A549 (cell line): Measurements from ENCODE around the gene KRTAP3-2. TPM values are rescaled to one million over a fixed set of nuclear protein-coding genes. Genes with fewer than 3 reads are reported as not detected.

Experiments used
- ATAC-seq, 2 experiments: fragments of 200-7000 bp in 1 of 2; fragments of >200 bp in 1 of 2; cut with Nextera tagmentation in 1 of 2; cut with Tn5 transposase in 1 of 2; 3 replicates each; pipeline versions ENCODE4 v1.8.0 to v1.9.1; 2018 to 2020; ENCODE audit warnings: mild to moderate bottlenecking in 1 of 2, moderate library complexity in 1 of 2
- CTCF ChIA-PET: fragments of 300-600 bp; sonication (Branson Sonifier 250); formaldehyde crosslinking; extraction: SDS; loops from one replicate; lab custom pipeline; 2021; ENCODE audit warnings: antibody characterized with exemption, inconsistent platforms; lab: Yijun Ruan, JAX
- POLR2A ChIA-PET: fragments of 350-600 bp; formaldehyde crosslinking; extraction: SDS; loops from one replicate; lab custom pipeline; 2021; ENCODE audit warnings: antibody characterized with exemption, inconsistent platforms; lab: Yijun Ruan, JAX
- DNase-seq, 2 experiments: peaks; one replicate each; pipeline versions ENCODE4 v3.0.0 to v3.0.0-alpha.2; 2011 to 2016; ENCODE audit warnings: low read depth in 1 of 2, low spot score in 1 of 2
- FAIRE-seq: peaks from 2 replicates; lab custom pipeline; 2011; peaks lifted over from hg19 to GRCh38; lab: Jason Lieb, UNC
- H3K27ac ChIP-seq, 2 experiments: fragments of >200 bp; sonication (Bioruptor Twin); formaldehyde crosslinking; 3 replicates each; pipeline ENCODE4 v1.5.1; 2016 to 2017
- H3K4me1 ChIP-seq: fragments of >200 bp; sonication (Bioruptor Twin); formaldehyde crosslinking; 3 replicates; pipeline ENCODE4 v1.6.1; 2016
- H3K4me2 ChIP-seq: fragments of >200 bp; sonication (Bioruptor Twin); formaldehyde crosslinking; 3 replicates; pipeline ENCODE4 v1.6.1; 2016
- H3K4me3 ChIP-seq: fragments of >200 bp; sonication (Bioruptor Twin); formaldehyde crosslinking; 3 replicates; pipeline ENCODE4 v1.5.1; 2016
- H3K9me3 ChIP-seq: fragments of >200 bp; sonication (Bioruptor Twin); formaldehyde crosslinking; 3 replicates; pipeline ENCODE4 v1.6.1; 2016
- CBX2 ChIP-seq: fragments of 200-600 bp; sonication (generic); IDR thresholded peaks from 2 replicates; pipeline ENCODE4 v1.6.1; 2016; ENCODE audit warnings: low read depth, mild to moderate bottlenecking, borderline replicate concordance
- GATA3 ChIP-seq: IDR thresholded peaks from 2 replicates; pipeline ENCODE4 v1.6.1; 2012; ENCODE audit warnings: borderline replicate concordance
- HOXA7 ChIP-seq: fragments of 250-450 bp; sonication (Bioruptor Pico); IDR thresholded peaks from 2 replicates; pipeline ENCODE4 v1.5.0; 2020; ENCODE audit warnings: mild to moderate bottlenecking, moderate library complexity
- HOXB5 ChIP-seq: fragments of 250-450 bp; sonication (Bioruptor Pico); IDR thresholded peaks from 2 replicates; pipeline ENCODE4 v1.5.0; 2020; ENCODE audit warnings: mild to moderate bottlenecking, moderate library complexity
- KDM1A ChIP-seq: fragments of 200-600 bp; sonication (generic); IDR thresholded peaks from 2 replicates; pipeline ENCODE4 v1.6.1; 2016; ENCODE audit warnings: low read depth, mild to moderate bottlenecking
- KDM5A ChIP-seq: fragments of 200-600 bp; sonication (generic); IDR thresholded peaks from 2 replicates; pipeline ENCODE4 v1.6.1; 2016; ENCODE audit warnings: antibody characterized with exemption, mild to moderate bottlenecking
- MAFK ChIP-seq: fragments of 450-650 bp; IDR thresholded peaks from 2 replicates; pipeline ENCODE4 v1.6.1; 2014; ENCODE audit not compliant: partially characterized antibody
- MAZ ChIP-seq: fragments of 150-350 bp; IDR thresholded peaks from 2 replicates; pipeline ENCODE4 v1.6.1; 2014; ENCODE audit warnings: antibody characterized with exemption, low read depth, low read length, borderline replicate concordance
- PBX3 ChIP-seq: IDR thresholded peaks from 2 replicates; pipeline ENCODE4 v1.6.1; 2012
- POLR2A ChIP-seq: IDR thresholded peaks from 2 replicates; pipeline ENCODE4 v1.6.1; 2012; ENCODE audit warnings: mild to moderate bottlenecking, low read length
- RNF2 ChIP-seq: fragments of 200-600 bp; sonication (generic); IDR thresholded peaks from 2 replicates; pipeline ENCODE4 v1.6.1; 2016; ENCODE audit warnings: low read depth, mild to moderate bottlenecking, antibody characterized with exemption, moderate library complexity, borderline replicate concordance
- TP53 ChIP-seq: fragments of 250-450 bp; sonication (Bioruptor Pico); IDR thresholded peaks from 2 replicates; pipeline ENCODE4 v1.5.0; 2021; ENCODE audit warnings: mild to moderate bottlenecking, moderate library complexity
- ZNF302 ChIP-seq: fragments of 250-450 bp; sonication (Bioruptor Pico); IDR thresholded peaks from 2 replicates; pipeline ENCODE4 v1.9.0; 2021; ENCODE audit warnings: inconsistent platforms, mild to moderate bottlenecking, moderate library complexity
- WGBS: methylation state at CpG from one replicate; pipeline ENCODE4 v1.1.6; 2017; ENCODE audit errors: missing lambda C conversion rate; 5-methylcytosine and 5-hydroxymethylcytosine counted together
- polyA plus RNA-seq, 4 experiments: library from polyadenylated mRNA; depleted of rRNA in 3 of 4; stranded (reverse); fragments of >200 nt; fragmentation: RNase III in 1 of 4; extraction: RNeasy Plus Mini Kit Qiagen cat#74134 plus additional on column Dnase treatment in 1 of 4; gene quantifications; 2 replicates in 3 of 4; 3 replicates in 1 of 4; pipeline ENCODE4 v1.2.3, GENCODE V29; 2011 to 2017
- TF ChIP-seq, protein P1 (sequence below): fragments of >200 bp; sonication (Bioruptor Twin); formaldehyde crosslinking; IDR thresholded peaks from 2 replicates; pipeline ENCODE4 v1.6.1; 2016
- TF ChIP-seq, protein P2 (sequence below): fragments of 200-600 bp; sonication (generic); IDR thresholded peaks from 2 replicates; pipeline ENCODE4 v1.6.1; 2016; ENCODE audit warnings: antibody characterized with exemption, mild to moderate bottlenecking, moderate library complexity
- TF ChIP-seq, protein P3 (sequence below): fragments of 250-450 bp; sonication (Bioruptor Pico); IDR thresholded peaks from 2 replicates; pipeline ENCODE4 v1.5.0; 2020; ENCODE audit warnings: low read depth, mild to moderate bottlenecking, moderate library complexity

The KRTAP3-2 gene
- polyA plus RNA-seq, 2 of the 4 experiments (the other 2 are of a cell fraction) = not detected

GRCh38 chr17:40978575-40979151 lies 21.0 kb downstream of the KRTAP3-2 start:
- FAIRE-seq (no peak), DNase-seq (no peak), ATAC-seq (no peak)
- H3K27ac ChIP-seq = no peak overlapping the region
- H3K4me3 ChIP-seq = no peak overlapping the region
- POLR2A ChIA-PET = no interaction called here
- H3K9me3 ChIP-seq = no peaks in the 10 kb centered on the region
- CTCF ChIA-PET = interaction anchor here (0.7 to 1.0 kb wide), 3 partner anchors 32 to 570 kb away, joined by 3 to 5 read pairs (median 3); no protein-coding TSS in a partner anchor
- no peaks in the 10 kb centered on the region for H3K4me1 ChIP-seq
- H3K4me2 ChIP-seq = no peak overlapping the region
- WGBS = 83% methylated on average over 13 of the region's 13 CpGs
- no peak for TF ChIP-seq GATA3
- TF ChIP-seq HOXB5 = no peak
- TF ChIP-seq CBX2 = no peak
- TF ChIP-seq, protein P1, sequence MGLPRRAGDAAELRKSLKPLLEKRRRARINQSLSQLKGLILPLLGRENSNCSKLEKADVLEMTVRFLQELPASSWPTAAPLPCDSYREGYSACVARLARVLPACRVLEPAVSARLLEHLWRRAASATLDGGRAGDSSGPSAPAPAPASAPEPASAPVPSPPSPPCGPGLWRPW = no peak
- TF ChIP-seq, protein P2, sequence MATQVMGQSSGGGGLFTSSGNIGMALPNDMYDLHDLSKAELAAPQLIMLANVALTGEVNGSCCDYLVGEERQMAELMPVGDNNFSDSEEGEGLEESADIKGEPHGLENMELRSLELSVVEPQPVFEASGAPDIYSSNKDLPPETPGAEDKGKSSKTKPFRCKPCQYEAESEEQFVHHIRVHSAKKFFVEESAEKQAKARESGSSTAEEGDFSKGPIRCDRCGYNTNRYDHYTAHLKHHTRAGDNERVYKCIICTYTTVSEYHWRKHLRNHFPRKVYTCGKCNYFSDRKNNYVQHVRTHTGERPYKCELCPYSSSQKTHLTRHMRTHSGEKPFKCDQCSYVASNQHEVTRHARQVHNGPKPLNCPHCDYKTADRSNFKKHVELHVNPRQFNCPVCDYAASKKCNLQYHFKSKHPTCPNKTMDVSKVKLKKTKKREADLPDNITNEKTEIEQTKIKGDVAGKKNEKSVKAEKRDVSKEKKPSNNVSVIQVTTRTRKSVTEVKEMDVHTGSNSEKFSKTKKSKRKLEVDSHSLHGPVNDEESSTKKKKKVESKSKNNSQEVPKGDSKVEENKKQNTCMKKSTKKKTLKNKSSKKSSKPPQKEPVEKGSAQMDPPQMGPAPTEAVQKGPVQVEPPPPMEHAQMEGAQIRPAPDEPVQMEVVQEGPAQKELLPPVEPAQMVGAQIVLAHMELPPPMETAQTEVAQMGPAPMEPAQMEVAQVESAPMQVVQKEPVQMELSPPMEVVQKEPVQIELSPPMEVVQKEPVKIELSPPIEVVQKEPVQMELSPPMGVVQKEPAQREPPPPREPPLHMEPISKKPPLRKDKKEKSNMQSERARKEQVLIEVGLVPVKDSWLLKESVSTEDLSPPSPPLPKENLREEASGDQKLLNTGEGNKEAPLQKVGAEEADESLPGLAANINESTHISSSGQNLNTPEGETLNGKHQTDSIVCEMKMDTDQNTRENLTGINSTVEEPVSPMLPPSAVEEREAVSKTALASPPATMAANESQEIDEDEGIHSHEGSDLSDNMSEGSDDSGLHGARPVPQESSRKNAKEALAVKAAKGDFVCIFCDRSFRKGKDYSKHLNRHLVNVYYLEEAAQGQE = no peak
- no peak for TF ChIP-seq POLR2A
- no peak for TF ChIP-seq ZNF302
- no peak for TF ChIP-seq MAZ
- TF ChIP-seq, protein P3, sequence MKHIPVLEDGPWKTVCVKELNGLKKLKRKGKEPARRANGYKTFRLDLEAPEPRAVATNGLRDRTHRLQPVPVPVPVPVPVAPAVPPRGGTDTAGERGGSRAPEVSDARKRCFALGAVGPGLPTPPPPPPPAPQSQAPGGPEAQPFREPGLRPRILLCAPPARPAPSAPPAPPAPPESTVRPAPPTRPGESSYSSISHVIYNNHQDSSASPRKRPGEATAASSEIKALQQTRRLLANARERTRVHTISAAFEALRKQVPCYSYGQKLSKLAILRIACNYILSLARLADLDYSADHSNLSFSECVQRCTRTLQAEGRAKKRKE = no peak

DNA sequence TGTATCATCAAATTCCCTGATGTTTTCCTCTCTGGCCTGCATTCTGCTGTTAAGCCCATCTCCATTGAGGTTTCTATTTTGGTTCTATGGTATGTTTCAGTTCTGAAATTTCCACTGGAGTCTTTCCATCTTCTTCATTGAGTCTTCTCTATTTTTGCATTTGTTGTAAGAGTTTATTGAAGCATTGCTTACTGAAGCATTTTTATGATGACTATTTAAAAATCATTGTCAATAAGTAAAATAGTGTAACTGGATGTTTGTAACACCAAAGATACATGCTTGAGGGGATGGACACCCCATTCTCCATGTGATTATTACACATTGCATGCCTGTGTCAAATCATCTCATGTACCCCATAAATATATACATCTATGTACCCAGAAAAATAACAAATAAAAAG lies 24.2 kb downstream of the KRTAP3-2 start:
- Histone ChIP-seq H3K4me2 (no peak overlapping the region), H3K27ac (no peak overlapping the region), H3K4me3 (no peak overlapping the region), H3K9me3 (no peaks in the 10 kb centered on the region), H3K4me1 (no peaks in the 10 kb centered on the region)
- FAIRE-seq = peak; percentile 59
- ChIA-PET POLR2A (no interaction called here), CTCF (interaction anchor here (0.6 kb wide), 1 partner anchor 58 kb away, joined by 3 read pairs; no protein-coding TSS in a partner anchor)
- no peak for DNase-seq
- no peak for ATAC-seq
- TF ChIP-seq KDM1A (no peak), HOXA7 (no peak), MAFK (peak; percentile 73), PBX3 (no peak), RNF2 (no peak)

- no peak for FAIRE-seq
- DNase-seq = no peak
- no peak overlapping the region for H3K4me2 ChIP-seq
- H3K9me3 ChIP-seq = no peaks in the 10 kb centered on the region
- no peak for ATAC-seq
- POLR2A ChIA-PET = interaction anchor here (0.6 kb wide), 1 partner anchor 21 kb away, joined by 3 read pairs; no protein-coding TSS in a partner anchor
- no peak overlapping the region for H3K27ac ChIP-seq
- H3K4me1 ChIP-seq = no peaks in the 10 kb centered on the region
- H3K4me3 ChIP-seq = no peak overlapping the region
- CTCF ChIA-PET = interaction anchor here (1.7 to 2.1 kb wide), 2 partner anchors 11 to 26 kb away, joined by 3 to 7 read pairs; no protein-coding TSS in a partner anchor
- no peak for TF ChIP-seq TP53 (CRISPR knock-in tag)
- TF ChIP-seq KDM5A = no peak
- WGBS = 52% methylated on average over 3 of the region's 3 CpGs
Measured at GRCh38 chr17:40974366-40974765, 25.3 kb downstream of the KRTAP3-2 start.
